ENCODE data around the gene CYSTM1. TPM values are rescaled to one million over a fixed set of nuclear protein-coding genes. Genes with fewer than 3 reads are reported as not detected.

Gene CYSTM1
- total and polyA plus RNA-seq, 2 of the 8 experiments (the other 6 are each of a cell fraction or from before 2014, with no cell fraction given): 25.0 to 47.8 TPM

DNA sequence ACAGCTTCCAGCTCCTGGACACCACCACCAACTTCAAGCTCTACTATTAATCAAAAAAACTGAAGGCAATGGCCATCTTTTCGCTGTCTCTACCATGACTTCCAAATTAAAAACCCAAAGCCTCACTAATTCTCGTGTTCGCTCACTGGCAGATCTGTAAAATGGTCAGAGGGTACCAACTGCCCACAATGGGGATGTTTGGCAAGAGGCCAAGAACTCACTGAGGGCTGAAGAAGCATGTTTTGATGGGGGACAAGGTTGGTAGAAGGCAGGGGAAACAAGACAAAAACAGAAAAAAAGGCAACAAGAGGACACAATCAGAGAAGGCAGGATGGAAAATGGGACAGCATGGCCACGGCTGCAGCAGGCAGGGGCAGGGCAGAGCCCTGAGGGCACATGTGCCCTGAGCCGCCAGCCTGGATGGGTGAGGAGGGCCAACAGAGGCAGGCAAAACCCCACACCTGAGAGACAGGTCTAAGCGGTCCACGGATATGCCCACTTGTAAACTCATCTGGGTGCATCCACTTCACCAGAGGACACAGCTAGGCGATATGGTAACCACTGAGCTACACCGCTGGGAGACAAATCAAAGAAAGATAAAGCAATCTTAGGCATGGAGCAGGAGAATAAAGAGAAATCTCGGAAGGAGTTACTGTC lies 77.6 kb downstream of the CYSTM1 start:
- no peaks in the 10 kb centered on the region for H3K36me3 ChIP-seq (ENCODE audit: control insufficient read depth in 2 of 4, insufficient read depth in 4 of 4, low read length in 3 of 4)
- no peak overlapping the region for H2AK5ac ChIP-seq (ENCODE audit: low read depth, low read length)
- no peak overlapping the region for H3K14ac ChIP-seq (ENCODE audit: insufficient read length)
- no peak overlapping the region for H2BK120ac ChIP-seq (replicated peaks; ENCODE audit: low read depth, low read length)
- no peak overlapping the region for H4K91ac ChIP-seq (replicated peaks; ENCODE audit: insufficient read length, low read length)
- FAIRE-seq (no peak), DNase-seq (ENCODE audit: low read depth in 1 of 2, low spot score in 2 of 2) (no peak)
- H2BK5ac ChIP-seq (ENCODE audit: low read depth, low read length): no peak overlapping the region
- no peak overlapping the region for H3K23ac ChIP-seq (ENCODE audit: insufficient read length)
- no peak overlapping the region for H2AFZ ChIP-seq (ENCODE audit: low read length)
- no peak overlapping the region for H3K18ac ChIP-seq (ENCODE audit: extremely low read depth, low read length)
- CTCF ChIA-PET (ENCODE audit: partially characterized antibody): interaction anchor here (0.7 to 25.9 kb wide), 10 partner anchors 10 to 120 kb away, joined by 3 to 676 read pairs (median 4); partner anchors contain the start of gene HBEGF
- peaks cover 2 to 14% of the 10 kb centered on the region in 2 experiments for H4K20me1 ChIP-seq (replicated peaks in 1 of 2; ENCODE audit: control insufficient read depth in 1 of 2, insufficient read depth in 2 of 2, low read length in 2 of 2)
- POLR2A ChIA-PET (ENCODE audit: partially characterized antibody): interaction anchor here (1.5 kb wide), 1 partner anchor 9 kb away, joined by 3 read pairs; no protein-coding TSS in a partner anchor
- H3K4me2 ChIP-seq (ENCODE audit: insufficient read depth in 1 of 2, low read depth in 2 of 2, low read length in 2 of 2): no peak overlapping the region
- H3K27ac ChIP-seq (ENCODE audit: low read depth, low read length): no peak overlapping the region
- H3K9me3 ChIP-seq (ENCODE audit: insufficient read depth in 2 of 2, low read depth in 1 of 2, low read length in 1 of 2): no peaks in the 10 kb centered on the region
- no peak overlapping the region for H2BK20ac ChIP-seq (ENCODE audit: low read length)
- H3K4ac ChIP-seq (replicated peaks; ENCODE audit: insufficient read length, low read depth, low read length): no peak overlapping the region
- peaks cover 8% of the 10 kb centered on the region; the same call in 1 of the 2 replicates for H3K79me1 ChIP-seq (ENCODE audit: low read depth, low read length)
- H3K56ac ChIP-seq (replicated peaks; ENCODE audit: insufficient read length, low read depth, low read length): no peak overlapping the region
- no peak overlapping the region for H4K5ac ChIP-seq (ENCODE audit: insufficient read length, low read depth, low read length)
- H3K9ac ChIP-seq (replicated peaks in 1 of 4; ENCODE audit: extremely low read depth in 1 of 4, low read depth in 3 of 4, low read length in 3 of 4): no peak overlapping the region
- no peak overlapping the region for H3K4me3 ChIP-seq (ENCODE audit: extremely low read depth in 1 of 4, insufficient read depth in 2 of 4, low read depth in 3 of 4, low read length in 4 of 4)
- no peak overlapping the region for H2BK15ac ChIP-seq (ENCODE audit: low read length)
- no peaks in the 10 kb centered on the region for H3K27me3 ChIP-seq (replicated peaks in 1 of 4; ENCODE audit: control insufficient read depth in 3 of 4, extremely low read depth in 1 of 4, insufficient read depth in 3 of 4, low read length in 3 of 4)
- whole genome bisulfite sequencing, 2 experiments (ENCODE audit: extremely low coverage in 1 of 2, insufficient coverage in 1 of 2, insufficient read length in 1 of 2, insufficient replicate concordance in 2 of 2, low coverage in 1 of 2, low lambda C conversion rate in 2 of 2, missing lambda C conversion rate in 1 of 2): 92% methylated on average over 10 of the region's 10 CpGs; no CpG with 5 or more reads in 1 of the 2 experiments
- TF ChIP-seq NANOG (IDR thresholded peaks at IDR 0.05; ENCODE audit: insufficient read depth, low read depth, low read length, poor library complexity, severe bottlenecking): no peak
- no peak for TF ChIP-seq KDM1A (IDR thresholded peaks at IDR 0.05; ENCODE audit: borderline replicate concordance, low read length)
- TF ChIP-seq SIN3A (conservative IDR thresholded peaks at IDR 0.05 in 1 of 2, IDR thresholded peaks at IDR 0.05 in 1 of 2; ENCODE audit: low read depth in 1 of 2, low read length in 2 of 2): no peak
- no peak for TF ChIP-seq CTBP2 (IDR thresholded peaks at IDR 0.05; ENCODE audit: borderline replicate concordance, insufficient read depth, insufficient read length, low read length)
- TF ChIP-seq SRF (IDR thresholded peaks at IDR 0.05; ENCODE audit: low read depth, low read length): no peak
- TF ChIP-seq POLR2A (IDR thresholded peaks at IDR 0.05; ENCODE audit: control extremely low read depth in 1 of 2, low read depth in 2 of 2, low read length in 2 of 2): no peak
- H2BK12ac ChIP-seq (ENCODE audit: low read depth, low read length): 0 out of 2 replicates have a peak overlapping the region, but pooled peaks have one; percentile 5
- H4K8ac ChIP-seq (ENCODE audit: extremely low read depth, insufficient read depth, low read length): no peak overlapping the region
- peaks cover 0 to 14% of the 10 kb centered on the region in 2 experiments; a peak in 1 of 4 replicates for H3K79me2 ChIP-seq (ENCODE audit: control insufficient read depth in 1 of 2, insufficient read depth in 2 of 2, low read length in 2 of 2)
- H3K23me2 ChIP-seq (ENCODE audit: low read depth, low read length): no peaks in the 10 kb centered on the region
- H3K4me1 ChIP-seq (replicated peaks in 1 of 4; ENCODE audit: control insufficient read depth in 3 of 4, insufficient read depth in 4 of 4, low read length in 3 of 4): peaks cover 0 to 4% (median under 1%) of the 10 kb centered on the region in 4 experiments; a peak in 4 of 7 replicates

Data from H1 (cell line).